H9 (cell line): ENCODE results near the gene INTS3. TPM values are rescaled to one million over a fixed set of nuclear protein-coding genes. Genes with fewer than 3 reads are reported as not detected.

Source experiments
- DNase-seq: peaks from one replicate; pipeline ENCODE4 v3.0.0-alpha.2; 2017
- H2AFZ ChIP-seq: one replicate; pipeline ENCODE4 v1.6.1; 2013; ENCODE audit warnings: mild to moderate bottlenecking, low read length, control low read depth, moderate library complexity
- H2AK5ac ChIP-seq: 2 replicates; pipeline ENCODE4 v1.6.1; 2013; ENCODE audit warnings: low read length, control low read depth, mixed read lengths; ENCODE audit not compliant: insufficient read length
- H2BK120ac ChIP-seq: one replicate; pipeline ENCODE4 v1.6.1; 2013; ENCODE audit warnings: low read depth, mild to moderate bottlenecking, low read length, control low read depth, inconsistent platforms; ENCODE audit not compliant: poor library complexity, severe bottlenecking
- H2BK12ac ChIP-seq: 2 replicates; pipeline ENCODE4 v1.6.1; 2013; ENCODE audit warnings: low read length, control low read depth, mixed read lengths, low read depth; ENCODE audit not compliant: insufficient read length
- H2BK15ac ChIP-seq: 2 replicates; pipeline ENCODE4 v1.6.1; 2013; ENCODE audit warnings: low read depth, low read length, control low read depth
- H2BK20ac ChIP-seq: one replicate; pipeline ENCODE4 v1.6.1; 2013; ENCODE audit warnings: low read depth, mild to moderate bottlenecking, low read length, control low read depth, inconsistent platforms; ENCODE audit not compliant: poor library complexity, severe bottlenecking
- H2BK5ac ChIP-seq: 2 replicates; pipeline ENCODE4 v1.6.1; 2013; ENCODE audit warnings: low read length, control low read depth, mixed read lengths; ENCODE audit not compliant: insufficient read length
- H3K14ac ChIP-seq: 2 replicates; pipeline ENCODE4 v1.6.1; 2013; ENCODE audit warnings: low read length, control low read depth; ENCODE audit not compliant: insufficient read depth
- H3K18ac ChIP-seq: 2 replicates; pipeline ENCODE4 v1.6.1; 2013; ENCODE audit warnings: low read depth, mild to moderate bottlenecking, mixed read lengths, low read length, control low read depth; ENCODE audit not compliant: insufficient read length
- H3K23ac ChIP-seq: 2 replicates; pipeline ENCODE4 v1.6.1; 2013; ENCODE audit warnings: low read length, control low read depth, mixed read lengths, low read depth; ENCODE audit not compliant: insufficient read length
- H3K23me2 ChIP-seq: 2 replicates; pipeline ENCODE4 v1.6.1; 2013; ENCODE audit warnings: low read depth, mild to moderate bottlenecking, mixed read lengths, low read length, control low read depth; ENCODE audit not compliant: insufficient read length, poor library complexity, severe bottlenecking
- H3K27ac ChIP-seq: 2 replicates; pipeline ENCODE4 v1.5.1; 2013; ENCODE audit warnings: low read length, control low read depth, mixed read lengths, low read depth; ENCODE audit not compliant: insufficient read length
- H3K27me3 ChIP-seq: 2 replicates; pipeline ENCODE4 v1.6.1; 2013; ENCODE audit warnings: low read length, control low read depth, inconsistent platforms; ENCODE audit not compliant: insufficient read depth
- H3K4ac ChIP-seq: 2 replicates; pipeline ENCODE4 v1.6.1; 2013; ENCODE audit warnings: low read depth, mild to moderate bottlenecking, control low read depth, inconsistent platforms, low read length, moderate library complexity
- H3K4me1 ChIP-seq: 2 replicates; pipeline ENCODE4 v1.6.1; 2013; ENCODE audit warnings: low read length, control low read depth, inconsistent platforms; ENCODE audit not compliant: insufficient read depth
- H3K4me2 ChIP-seq: 2 replicates; pipeline ENCODE4 v1.6.1; 2013; ENCODE audit warnings: low read length, control low read depth, mixed read lengths; ENCODE audit not compliant: insufficient read length, insufficient read depth
- H3K56ac ChIP-seq: 2 replicates; pipeline ENCODE4 v1.6.1; 2013; ENCODE audit warnings: low read depth, mild to moderate bottlenecking, mixed read lengths, low read length, control low read depth; ENCODE audit not compliant: insufficient read length
- H3K79me1 ChIP-seq: 2 replicates; pipeline ENCODE4 v1.6.1; 2013; ENCODE audit warnings: low read depth, mild to moderate bottlenecking, moderate library complexity, low read length, control low read depth, inconsistent platforms; ENCODE audit not compliant: insufficient read depth, poor library complexity, severe bottlenecking
- H3K79me2 ChIP-seq: 2 replicates; pipeline ENCODE4 v1.6.1; 2013; ENCODE audit warnings: low read length, control low read depth, inconsistent platforms; ENCODE audit not compliant: insufficient read depth
- H3K9ac ChIP-seq: 2 replicates; pipeline ENCODE4 v1.6.1; 2013; ENCODE audit warnings: low read length, control low read depth, mixed read lengths; ENCODE audit not compliant: insufficient read length; ENCODE audit errors: extremely low read depth
- H3K9me3 ChIP-seq: one replicate; pipeline ENCODE4 v1.6.1; 2013; ENCODE audit warnings: low read depth, low read length, inconsistent platforms; ENCODE audit not compliant: control insufficient read depth
- H3T11ph ChIP-seq: one replicate; pipeline ENCODE4 v1.6.1; 2013; ENCODE audit warnings: mild to moderate bottlenecking, low read length, control low read depth, inconsistent platforms
- H4K20me1 ChIP-seq: one replicate; pipeline ENCODE4 v1.6.1; 2013; ENCODE audit not compliant: control insufficient read depth, insufficient read length, insufficient read depth
- H4K5ac ChIP-seq: 2 replicates; pipeline ENCODE4 v1.6.1; 2013; ENCODE audit warnings: low read depth, mild to moderate bottlenecking, mixed read lengths, low read length, control low read depth; ENCODE audit not compliant: insufficient read length
- H4K8ac ChIP-seq: replicated peaks from 2 replicates; pipeline ENCODE4 v1.6.1; 2013; ENCODE audit warnings: low read length, control low read depth, mixed read lengths, low read depth; ENCODE audit not compliant: insufficient read length
- H4K91ac ChIP-seq: 2 replicates; pipeline ENCODE4 v1.6.1; 2013; ENCODE audit warnings: low read depth, mild to moderate bottlenecking, moderate library complexity, mixed read lengths, low read length, control low read depth; ENCODE audit not compliant: insufficient read length
- H3K27ac Mint-ChIP-seq, 3 experiments: 2 replicates in 2 of 3; 3 replicates in 1 of 3; pipeline ENCODE4 v1.8.0; 2020 to 2021; ENCODE audit warnings: mixed read lengths in 3 of 3, mild to moderate bottlenecking in 1 of 3, moderate library complexity in 1 of 3
- H3K27me3 Mint-ChIP-seq: 2 replicates; pipeline ENCODE4 v1.8.0; 2021; ENCODE audit warnings: low read depth, mild to moderate bottlenecking, moderate library complexity, mixed read lengths
- H3K36me3 Mint-ChIP-seq, 3 experiments: 2 replicates in 2 of 3; 3 replicates in 1 of 3; pipeline ENCODE4 v1.8.0; 2020 to 2021; ENCODE audit warnings: low read depth in 3 of 3, mixed read lengths in 3 of 3; ENCODE audit not compliant: insufficient read depth in 1 of 3
- H3K4me1 Mint-ChIP-seq, 2 experiments: 2 replicates each; pipeline ENCODE4 v1.8.0; 2020; ENCODE audit warnings: mixed read lengths in 2 of 2
- H3K4me3 Mint-ChIP-seq, 2 experiments: 2 replicates in 1 of 2; 3 replicates in 1 of 2; pipeline ENCODE4 v1.8.0; 2020 to 2021; ENCODE audit warnings: mild to moderate bottlenecking in 2 of 2, mixed read lengths in 2 of 2, moderate library complexity in 1 of 2
- H3K9me3 Mint-ChIP-seq, 2 experiments: 2 replicates in 1 of 2; 3 replicates in 1 of 2; pipeline ENCODE4 v1.8.0; 2020; ENCODE audit warnings: mild to moderate bottlenecking in 2 of 2, mixed read lengths in 2 of 2, moderate library complexity in 1 of 2
- CTCF ChIP-seq: fragments of 200-600 bp; sonication (generic); conservative IDR thresholded peaks from 3 replicates; pipeline ENCODE4 v1.8.0; 2021; ENCODE audit warnings: antibody characterized with exemption, mild to moderate bottlenecking
- WGBS: extraction: QIAGEN DNeasy Blood & Tissue Kit; methylation state at CpG from one replicate; pipeline ENCODE4 v1.1.7; 2013; ENCODE audit warnings: missing lambda C conversion rate, low lambda C conversion rate, mixed read lengths; ENCODE audit not compliant: insufficient read length; ENCODE audit errors: extremely low coverage; 5-methylcytosine and 5-hydroxymethylcytosine counted together
- total RNA-seq: library from RNA; stranded (reverse); gene quantifications from 2 replicates; pipeline ENCODE4 v1.2.1, GENCODE V29; 2021

Gene INTS3
- total RNA-seq, 1 experiment from 2014 or later, result 67.1 TPM

GRCh38 chr1:153791648-153792253 is 63.9 kb downstream of the INTS3 start:
- Histone ChIP-seq H3K27ac (no peak overlapping the region), H3K23ac (no peak overlapping the region), H3K4me1 (no peaks in the 10 kb centered on the region), H3K27me3 (no peaks in the 10 kb centered on the region), H2BK15ac (no peak overlapping the region), H3K18ac (no peak overlapping the region), H3K9ac (no peak overlapping the region), H3K23me2 (no peaks in the 10 kb centered on the region), H3K79me2 (no peaks in the 10 kb centered on the region), H2BK120ac (no peak overlapping the region), H2AFZ (no peak overlapping the region), H3K9me3 (no peaks in the 10 kb centered on the region), H2BK12ac (no peak overlapping the region), H4K20me1 (no peaks in the 10 kb centered on the region), H3K4me2 (no peak overlapping the region), H2BK5ac (no peak overlapping the region), H3K4ac (no peak overlapping the region), H4K5ac (no peak overlapping the region), H3T11ph (no peak overlapping the region), H4K91ac (no peak overlapping the region), H4K8ac (no peak overlapping the region), H3K14ac (no peak overlapping the region), H3K56ac (no peak overlapping the region), H2BK20ac (no peak overlapping the region), H2AK5ac (no peak overlapping the region), H3K79me1 (no peaks in the 10 kb centered on the region)
- Mint-ChIP-seq H3K36me3 (no peaks in the 10 kb centered on the region), H3K27ac (no peak overlapping the region; a peak in 1 of 7 replicates), H3K27me3 (peaks cover 2% of the 10 kb centered on the region), H3K9me3 (no peaks in the 10 kb centered on the region), H3K4me1 (peaks cover 30 to 44% of the 10 kb centered on the region in 2 experiments), H3K4me3 (no peak overlapping the region)
- WGBS, result no CpG with 5 or more reads among the region's 16 CpGs
- DNase-seq, result peak; percentile 29
- no peak for TF ChIP-seq CTCF
